ENCODE measurements around the gene AFG1L. TPM values are rescaled to one million over a fixed set of nuclear protein-coding genes. Genes with fewer than 3 reads are reported as not detected.

Gene AFG1L
- total RNA-seq, 1 experiment from 2014 or later = 4.9 TPM

GRCh38 chr6:108559097-108559883 lies 264.4 kb downstream of the AFG1L start:
- Histone ChIP-seq H3K4me1 (ENCODE audit: control insufficient read depth in 1 of 2, insufficient read depth in 2 of 2, low read length in 2 of 2) (peaks cover 29 to 47% of the 10 kb centered on the region in 2 experiments), H3K27ac (ENCODE audit: low read depth, low read length) (peak overlapping the region; percentile 84), H3K9me2 (ENCODE audit: insufficient read depth) (no peaks in the 10 kb centered on the region), H3K9ac (ENCODE audit: low read length) (peak overlapping the region; percentile 77), H3K27me3 (ENCODE audit: insufficient read depth, low read length) (no peaks in the 10 kb centered on the region), H3K36me3 (ENCODE audit: control insufficient read depth in 1 of 2, insufficient read depth in 2 of 2, low read length in 2 of 2) (no peaks in the 10 kb centered on the region), H3K79me2 (ENCODE audit: insufficient read depth, low read length) (peaks cover 28% of the 10 kb centered on the region), H4K20me1 (ENCODE audit: insufficient read depth) (no peaks in the 10 kb centered on the region), H3K4me2 (ENCODE audit: low read length) (peak overlapping the region; percentile 92), H3K4me3 (replicated peaks in 1 of 2; ENCODE audit: low read depth in 1 of 2, low read length in 2 of 2) (peak overlapping the region; percentile 86), H3K9me3 (ENCODE audit: control insufficient read depth in 1 of 2, insufficient read depth in 1 of 2, low read depth in 1 of 2, low read length in 2 of 2) (no peaks in the 10 kb centered on the region), H2AFZ (ENCODE audit: low read depth, low read length, poor library complexity, severe bottlenecking) (peak overlapping the region; percentile 50)
- DNase-seq (ENCODE audit: low read depth, low spot score) (no peak), ATAC-seq (peak; percentile 52)
- intact Hi-C loops (cut with micrococcal nuclease) = loop anchor here (1.0 kb wide), 3 partner anchors 178 to 276 kb away; no protein-coding TSS in a partner anchor
- BruUV-seq (replicated peaks) = no TSS peak
- ChIA-PET CTCF (interaction anchor here (0.8 to 1.5 kb wide), 5 partner anchors 62 to 536 kb away, joined by 3 to 6 read pairs (median 3); partner anchors contain the start of genes CEP57L1 and SESN1), RAD21 (ENCODE audit: low non-redundant PET in 1 of 2, low total read pairs in 2 of 2, uncharacterized antibody in 2 of 2, unreplicated experiment in 2 of 2) (interaction anchor here in 1 of 2 experiments (0.6 kb wide), 1 partner anchor 107 kb away, joined by 3 read pairs; no protein-coding TSS in a partner anchor), POLR2A (interaction anchor here (1.2 to 1.6 kb wide), 6 partner anchors 8 to 188 kb away, joined by 3 to 4 read pairs (median 4); no protein-coding TSS in a partner anchor)
- TF ChIP-seq REST (IDR thresholded peaks at IDR 0.05; ENCODE audit: low read depth) (no peak), SP1 (IDR thresholded peaks at IDR 0.05; ENCODE audit: low read depth) (no peak), RAD21 (IDR thresholded peaks at IDR 0.05; ENCODE audit: low read depth) (no peak), YY1 (IDR thresholded peaks at IDR 0.05; ENCODE audit: extremely low read depth, insufficient replicate concordance, low read depth, low read length) (peak; percentile 67), ELF1 (IDR thresholded peaks at IDR 0.05; ENCODE audit: borderline replicate concordance, low read depth) (no peak), TCF7L2 (IDR thresholded peaks at IDR 0.05; ENCODE audit: borderline replicate concordance, extremely low read depth, insufficient read depth, insufficient read length) (peak; percentile 81), POLR2A (IDR thresholded peaks at IDR 0.05; ENCODE audit: borderline replicate concordance, extremely low read depth, insufficient read depth, insufficient read length) (peak; percentile 80), JUND (IDR thresholded peaks at IDR 0.05) (no peak), SIN3A (IDR thresholded peaks at IDR 0.05; ENCODE audit: low read depth) (no peak), CBX3 (IDR thresholded peaks at IDR 0.05; ENCODE audit: low read depth) (no peak), FOSL1 (IDR thresholded peaks at IDR 0.05; ENCODE audit: low read depth) (no peak), EGR1 (IDR thresholded peaks at IDR 0.05; ENCODE audit: low read depth) (no peak), POLR2AphosphoS5 (IDR thresholded peaks at IDR 0.05; ENCODE audit: low read depth, low read length) (peak; percentile 82), CTCF (IDR thresholded peaks at IDR 0.05 in 2 of 3, conservative IDR thresholded peaks at IDR 0.05 in 1 of 3; ENCODE audit: borderline replicate concordance in 1 of 3, insufficient read depth in 1 of 3, low read depth in 2 of 3, low read length in 2 of 3) (no peak), SRF (IDR thresholded peaks at IDR 0.05; ENCODE audit: low read depth) (no peak)
- TF ChIP-seq, protein P1, sequence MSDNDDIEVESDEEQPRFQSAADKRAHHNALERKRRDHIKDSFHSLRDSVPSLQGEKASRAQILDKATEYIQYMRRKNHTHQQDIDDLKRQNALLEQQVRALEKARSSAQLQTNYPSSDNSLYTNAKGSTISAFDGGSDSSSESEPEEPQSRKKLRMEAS (IDR thresholded peaks at IDR 0.05) = no peak
- TF ChIP-seq, protein P2, sequence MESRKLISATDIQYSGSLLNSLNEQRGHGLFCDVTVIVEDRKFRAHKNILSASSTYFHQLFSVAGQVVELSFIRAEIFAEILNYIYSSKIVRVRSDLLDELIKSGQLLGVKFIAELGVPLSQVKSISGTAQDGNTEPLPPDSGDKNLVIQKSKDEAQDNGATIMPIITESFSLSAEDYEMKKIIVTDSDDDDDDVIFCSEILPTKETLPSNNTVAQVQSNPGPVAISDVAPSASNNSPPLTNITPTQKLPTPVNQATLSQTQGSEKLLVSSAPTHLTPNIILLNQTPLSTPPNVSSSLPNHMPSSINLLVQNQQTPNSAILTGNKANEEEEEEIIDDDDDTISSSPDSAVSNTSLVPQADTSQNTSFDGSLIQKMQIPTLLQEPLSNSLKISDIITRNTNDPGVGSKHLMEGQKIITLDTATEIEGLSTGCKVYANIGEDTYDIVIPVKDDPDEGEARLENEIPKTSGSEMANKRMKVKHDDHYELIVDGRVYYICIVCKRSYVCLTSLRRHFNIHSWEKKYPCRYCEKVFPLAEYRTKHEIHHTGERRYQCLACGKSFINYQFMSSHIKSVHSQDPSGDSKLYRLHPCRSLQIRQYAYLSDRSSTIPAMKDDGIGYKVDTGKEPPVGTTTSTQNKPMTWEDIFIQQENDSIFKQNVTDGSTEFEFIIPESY (IDR thresholded peaks at IDR 0.05; ENCODE audit: extremely low read depth, insufficient replicate concordance, low read length) = peak; percentile 51
- TF ChIP-seq, protein P3, sequence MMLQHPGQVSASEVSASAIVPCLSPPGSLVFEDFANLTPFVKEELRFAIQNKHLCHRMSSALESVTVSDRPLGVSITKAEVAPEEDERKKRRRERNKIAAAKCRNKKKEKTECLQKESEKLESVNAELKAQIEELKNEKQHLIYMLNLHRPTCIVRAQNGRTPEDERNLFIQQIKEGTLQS (IDR thresholded peaks at IDR 0.05) = no peak

Measured in HCT116 (cell line).